ENCODE measurements around the gene COL4A1. TPM values are rescaled to one million over a fixed set of nuclear protein-coding genes. Genes with fewer than 3 reads are reported as not detected.

The COL4A1 gene
- total RNA-seq, 4 donors from 2014 or later: 278 to 618 (median 440) TPM

DNA sequence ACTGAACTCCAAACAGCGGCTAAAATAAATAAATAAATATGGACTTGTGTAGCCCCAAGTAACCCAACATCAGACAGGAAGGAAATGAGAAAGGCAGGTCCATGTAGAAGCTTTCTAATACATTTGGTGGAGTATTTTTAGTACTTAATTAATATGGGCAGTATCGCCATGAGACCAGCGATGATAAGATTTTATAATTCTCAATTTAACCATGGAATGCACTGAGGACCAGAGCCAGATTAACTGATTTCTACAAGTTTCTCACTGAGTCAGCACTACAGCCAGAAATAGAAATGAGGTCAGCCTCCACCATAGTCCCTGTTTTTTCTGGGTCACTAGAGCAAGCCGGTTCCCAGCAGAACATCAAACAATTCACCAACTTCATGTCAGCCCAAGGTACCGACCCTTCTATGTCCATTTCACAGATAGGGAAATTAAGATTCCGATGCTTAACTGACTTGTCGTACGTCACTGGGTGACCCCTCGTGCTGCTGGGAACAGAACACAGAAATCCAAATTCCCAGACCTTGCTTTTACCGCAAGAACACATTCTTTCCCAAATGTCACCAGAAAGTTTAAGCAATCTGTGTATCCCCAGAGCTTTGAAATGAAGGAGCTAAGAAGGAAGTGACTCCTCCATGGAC lies 90.4 kb downstream of the COL4A1 start:
- Histone ChIP-seq H3K27ac (peak overlapping the region; percentile 77 to 85 (median 80)), H3K4me3 (no peak overlapping the region), H3K36me3 (peaks cover 2 to 27% of the 10 kb centered on the region in 2 donors), H3K27me3 (no peaks in the 10 kb centered on the region), H3K4me1 (peaks cover 11 to 76% (median 23%) of the 10 kb centered on the region in 3 donors), H3K9me3 (no peaks in the 10 kb centered on the region)
- peak; percentile 63 for ATAC-seq
- 19 to 27% methylated on average over 4 to 10 of the region's 10 CpGs for WGBS, 2 donors (ENCODE audit: low coverage in 1 of 2)
- TF ChIP-seq, protein P1, sequence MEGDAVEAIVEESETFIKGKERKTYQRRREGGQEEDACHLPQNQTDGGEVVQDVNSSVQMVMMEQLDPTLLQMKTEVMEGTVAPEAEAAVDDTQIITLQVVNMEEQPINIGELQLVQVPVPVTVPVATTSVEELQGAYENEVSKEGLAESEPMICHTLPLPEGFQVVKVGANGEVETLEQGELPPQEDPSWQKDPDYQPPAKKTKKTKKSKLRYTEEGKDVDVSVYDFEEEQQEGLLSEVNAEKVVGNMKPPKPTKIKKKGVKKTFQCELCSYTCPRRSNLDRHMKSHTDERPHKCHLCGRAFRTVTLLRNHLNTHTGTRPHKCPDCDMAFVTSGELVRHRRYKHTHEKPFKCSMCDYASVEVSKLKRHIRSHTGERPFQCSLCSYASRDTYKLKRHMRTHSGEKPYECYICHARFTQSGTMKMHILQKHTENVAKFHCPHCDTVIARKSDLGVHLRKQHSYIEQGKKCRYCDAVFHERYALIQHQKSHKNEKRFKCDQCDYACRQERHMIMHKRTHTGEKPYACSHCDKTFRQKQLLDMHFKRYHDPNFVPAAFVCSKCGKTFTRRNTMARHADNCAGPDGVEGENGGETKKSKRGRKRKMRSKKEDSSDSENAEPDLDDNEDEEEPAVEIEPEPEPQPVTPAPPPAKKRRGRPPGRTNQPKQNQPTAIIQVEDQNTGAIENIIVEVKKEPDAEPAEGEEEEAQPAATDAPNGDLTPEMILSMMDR (IDR thresholded peaks at IDR 0.05): no peak
- no peak for TF ChIP-seq POLR2A (IDR thresholded peaks at IDR 0.05)
- TF ChIP-seq POLR2AphosphoS5 (IDR thresholded peaks at IDR 0.05): peak; percentile 97
- TF ChIP-seq EP300 (IDR thresholded peaks at IDR 0.05): peak; percentile 37

DNA sequence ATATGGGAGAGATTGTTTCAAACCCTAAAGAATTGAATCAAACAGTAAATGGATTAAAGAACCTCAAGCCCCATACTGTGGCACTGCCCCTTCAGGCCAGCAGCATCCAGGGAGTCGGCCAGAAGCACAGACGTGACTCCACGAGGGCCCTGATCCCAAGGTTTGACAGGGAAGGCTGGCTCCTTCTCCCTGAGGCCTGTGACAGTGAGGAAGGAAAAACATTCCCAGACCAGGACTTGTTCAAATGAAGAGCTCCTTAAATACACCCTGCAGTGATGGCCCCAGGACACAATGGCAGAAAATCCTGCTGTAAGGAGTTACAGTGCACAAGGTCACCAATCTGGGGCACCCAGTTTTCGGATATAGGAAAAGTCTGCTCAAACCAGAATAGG lies 91.0 kb downstream of the COL4A1 start:
- peaks cover 11 to 71% (median 23%) of the 10 kb centered on the region in 3 donors for H3K4me1 ChIP-seq
- H3K27ac ChIP-seq: peak overlapping the region; percentile 77 to 85 (median 80)
- H3K36me3 ChIP-seq: peaks cover 2 to 33% of the 10 kb centered on the region in 2 donors
- no peaks in the 10 kb centered on the region for H3K27me3 ChIP-seq
- no peak overlapping the region for H3K4me3 ChIP-seq
- 12 to 24% methylated on average over 3 to 4 of the region's 4 CpGs for WGBS, 2 donors (ENCODE audit: low coverage in 1 of 2)
- no peak for TF ChIP-seq EP300 (IDR thresholded peaks at IDR 0.05)
- TF ChIP-seq, protein P1 (IDR thresholded peaks at IDR 0.05): no peak
- no peak for TF ChIP-seq POLR2AphosphoS5 (IDR thresholded peaks at IDR 0.05)
- TF ChIP-seq POLR2A (IDR thresholded peaks at IDR 0.05): no peak
- H3K9me3 ChIP-seq: no peaks in the 10 kb centered on the region
- peak; percentile 10 for ATAC-seq

DNA sequence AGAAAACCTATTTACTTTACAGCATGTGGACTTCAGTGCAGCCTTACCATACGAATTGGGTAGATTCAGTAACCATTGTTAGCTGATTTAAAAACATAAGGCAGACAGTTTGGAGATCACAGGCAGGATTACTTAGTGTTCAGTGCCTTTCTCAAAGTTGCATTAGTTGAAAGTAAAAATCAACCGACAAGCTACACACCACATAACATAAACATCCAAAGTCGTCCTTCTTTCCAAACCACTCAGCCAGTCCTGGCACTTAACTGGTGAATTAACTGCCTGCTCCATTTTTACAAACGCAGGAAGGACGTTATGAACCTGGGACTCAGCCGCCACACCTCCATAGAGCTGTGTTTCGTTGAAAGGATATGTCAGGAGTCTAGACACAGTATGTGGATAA lies 91.4 kb downstream of the COL4A1 start:
- 26 to 27% methylated on average over 4 to 7 of the region's 7 CpGs for WGBS, 2 donors (ENCODE audit: low coverage in 1 of 2)
- no peaks in the 10 kb centered on the region for H3K27me3 ChIP-seq
- TF ChIP-seq POLR2AphosphoS5 (IDR thresholded peaks at IDR 0.05): no peak
- no peak for TF ChIP-seq EP300 (IDR thresholded peaks at IDR 0.05)
- TF ChIP-seq POLR2A (IDR thresholded peaks at IDR 0.05): no peak
- TF ChIP-seq, protein P1 (IDR thresholded peaks at IDR 0.05): no peak
- H3K4me3 ChIP-seq: no peak overlapping the region
- no peak for ATAC-seq
- H3K36me3 ChIP-seq: peaks cover 2 to 37% of the 10 kb centered on the region in 2 donors
- no peaks in the 10 kb centered on the region for H3K9me3 ChIP-seq
- H3K4me1 ChIP-seq: peaks cover 11 to 67% (median 23%) of the 10 kb centered on the region in 3 donors
- peak overlapping the region; percentile 77 to 85 (median 80) for H3K27ac ChIP-seq

DNA sequence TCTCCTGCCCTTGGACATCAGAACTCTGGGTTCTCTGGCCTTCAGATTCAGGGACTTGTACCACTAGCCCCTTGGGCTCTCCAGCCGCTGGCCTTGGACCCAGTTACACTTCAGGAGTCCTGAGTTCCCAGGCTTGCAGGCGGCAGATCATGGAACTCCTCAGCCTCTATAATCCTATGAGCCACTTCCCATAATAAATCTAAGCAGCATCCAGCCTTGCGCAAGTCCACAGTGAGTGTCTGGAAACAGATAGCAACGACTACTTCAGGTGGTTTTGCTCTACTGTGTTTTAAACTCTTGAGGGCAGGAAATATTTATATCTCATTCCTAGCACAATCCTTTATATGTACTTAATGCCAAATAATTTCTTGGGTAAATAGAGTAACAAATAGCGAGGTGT lies 92.3 kb downstream of the COL4A1 start:
- H3K36me3 ChIP-seq: peaks cover 2 to 46% of the 10 kb centered on the region in 2 donors
- ATAC-seq: no peak
- H3K27ac ChIP-seq: peak overlapping the region in 3 of 4 donors; percentile 66 to 85 (median 79)
- H3K4me1 ChIP-seq: peaks cover 11 to 59% (median 23%) of the 10 kb centered on the region in 3 donors
- no peaks in the 10 kb centered on the region for H3K27me3 ChIP-seq
- TF ChIP-seq POLR2AphosphoS5 (IDR thresholded peaks at IDR 0.05): peak; percentile 33
- TF ChIP-seq, protein P1 (IDR thresholded peaks at IDR 0.05): no peak
- H3K4me3 ChIP-seq: no peak overlapping the region
- no peaks in the 10 kb centered on the region for H3K9me3 ChIP-seq
- WGBS, 2 donors (ENCODE audit: low coverage in 1 of 2): 74 to 86% methylated on average over 2 to 5 of the region's 5 CpGs

Measured in gastroesophageal sphincter (tissue), 4 donors.